ENCODE results near the gene TUBAL3. TPM values are rescaled to one million over a fixed set of nuclear protein-coding genes. Genes with fewer than 3 reads are reported as not detected.

The TUBAL3 gene
- total RNA-seq, 1 experiment from 2014 or later: 0.52 TPM

DNA sequence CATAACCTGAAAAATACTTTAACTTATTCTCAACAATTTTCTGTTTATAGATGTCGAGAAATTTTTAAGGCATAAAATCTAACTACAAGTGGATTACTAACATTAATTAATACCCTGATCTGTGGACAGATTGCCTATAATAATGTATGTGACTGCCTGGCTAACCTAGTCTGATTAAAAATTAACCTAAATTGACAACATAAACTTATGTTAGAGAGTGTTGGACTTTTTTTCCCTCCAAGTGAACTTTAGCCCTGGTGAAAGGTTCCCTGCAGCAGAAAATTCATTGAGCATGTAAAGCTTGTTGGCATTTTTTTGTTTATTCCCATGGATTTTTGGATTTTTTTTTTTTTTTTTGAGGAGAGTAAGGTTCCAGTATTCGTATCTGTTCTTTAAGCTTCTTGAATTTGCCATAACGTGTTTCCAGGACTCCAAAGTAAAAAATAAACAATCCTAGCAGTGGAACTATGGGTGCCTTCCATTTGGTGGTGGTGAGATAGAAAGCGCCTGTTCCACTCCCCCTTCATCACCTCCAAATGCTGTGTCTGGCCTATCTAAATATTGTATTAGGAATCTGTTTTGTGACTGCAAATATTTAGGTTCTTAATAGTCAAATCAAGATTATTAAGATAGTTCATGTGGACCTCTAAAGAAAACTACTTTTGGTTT, 43.8 kb upstream of the TUBAL3 start:
- peak overlapping the region; percentile 93 for H3K4me2 ChIP-seq
- intact Hi-C loops (cut with micrococcal nuclease; ENCODE audit: unreplicated experiment): loop anchor here (2.0 to 5.0 kb wide), 3 partner anchors 236 to 601 kb away; partner anchors contain the start of gene TASOR2
- BruUV-seq (replicated peaks): no TSS peak
- peak overlapping the region; percentile 95 for H3K27ac ChIP-seq
- H3K4me3 ChIP-seq: peak overlapping the region; percentile 91
- H3K27me3 ChIP-seq (ENCODE audit: insufficient read depth, low read depth): no peaks in the 10 kb centered on the region
- ChIA-PET POLR2A (ENCODE audit: unreplicated experiment) (interaction anchor here (0.6 to 0.7 kb wide), 2 partner anchors 297 to 485 kb away, joined by 3 to 9 read pairs; partner anchors contain the start of gene AKR1C1), CTCF (interaction anchor here (0.6 to 1.0 kb wide), 4 partner anchors 30 to 181 kb away, joined by 3 to 4 read pairs (median 4); no protein-coding TSS in a partner anchor)
- peaks cover 32% of the 10 kb centered on the region for H4K20me1 ChIP-seq (ENCODE audit: insufficient read depth)
- H3K9me2 ChIP-seq (ENCODE audit: insufficient read depth): no peaks in the 10 kb centered on the region
- H3K9me3 ChIP-seq (ENCODE audit: insufficient read depth, low read depth): no peaks in the 10 kb centered on the region
- peaks cover 28% of the 10 kb centered on the region for H3K36me3 ChIP-seq (ENCODE audit: low read depth)
- TF ChIP-seq EZH2 (IDR thresholded peaks at IDR 0.05; ENCODE audit: low read depth) (no peak), CTCF (conservative IDR thresholded peaks at IDR 0.05) (no peak)
- peaks cover 39% of the 10 kb centered on the region for H3K4me1 ChIP-seq (replicated peaks; ENCODE audit: insufficient read depth)
- no peak for DNase-seq
- peaks cover 97% of the 10 kb centered on the region for H3K79me2 ChIP-seq (ENCODE audit: low read depth)
- no peak overlapping the region for H2AFZ ChIP-seq
- H3F3A ChIP-seq (ENCODE audit: insufficient read depth, low read depth): peaks cover 51% of the 10 kb centered on the region

GRCh38 chr10:5447611-5448071, 43.0 kb upstream of the TUBAL3 start:
- peaks cover 43% of the 10 kb centered on the region for H3F3A ChIP-seq (ENCODE audit: insufficient read depth, low read depth)
- H3K4me2 ChIP-seq: peak overlapping the region; percentile 93
- H2AFZ ChIP-seq: no peak overlapping the region
- CTCF ChIA-PET: interaction anchor here (0.6 to 1.0 kb wide), 4 partner anchors 30 to 1289 kb away, joined by 3 to 4 read pairs (median 4); no protein-coding TSS in a partner anchor
- TF ChIP-seq CTCF (conservative IDR thresholded peaks at IDR 0.05) (no peak), EZH2 (IDR thresholded peaks at IDR 0.05; ENCODE audit: low read depth) (no peak)
- intact Hi-C loops (cut with micrococcal nuclease; ENCODE audit: unreplicated experiment): loop anchor here (2.0 to 5.0 kb wide), 3 partner anchors 237 to 600 kb away; partner anchors contain the start of gene TASOR2
- peak overlapping the region; percentile 91 for H3K4me3 ChIP-seq
- peaks cover 20% of the 10 kb centered on the region for H3K36me3 ChIP-seq (ENCODE audit: low read depth)
- no peaks in the 10 kb centered on the region for H3K9me2 ChIP-seq (ENCODE audit: insufficient read depth)
- H3K27me3 ChIP-seq (ENCODE audit: insufficient read depth, low read depth): no peaks in the 10 kb centered on the region
- peak overlapping the region; percentile 95 for H3K27ac ChIP-seq
- no peak for DNase-seq
- H3K9me3 ChIP-seq (ENCODE audit: insufficient read depth, low read depth): no peaks in the 10 kb centered on the region
- H4K20me1 ChIP-seq (ENCODE audit: insufficient read depth): peaks cover 32% of the 10 kb centered on the region
- POLR2A ChIA-PET (ENCODE audit: unreplicated experiment): interaction anchor here (0.5 to 0.7 kb wide), 2 partner anchors 102 to 485 kb away, joined by 6 to 9 read pairs; partner anchors contain the start of gene AKR1C1
- H3K4me1 ChIP-seq (replicated peaks; ENCODE audit: insufficient read depth): peaks cover 44% of the 10 kb centered on the region
- no TSS peak for BruUV-seq (replicated peaks)
- peaks cover 97% of the 10 kb centered on the region for H3K79me2 ChIP-seq (ENCODE audit: low read depth)

DNA sequence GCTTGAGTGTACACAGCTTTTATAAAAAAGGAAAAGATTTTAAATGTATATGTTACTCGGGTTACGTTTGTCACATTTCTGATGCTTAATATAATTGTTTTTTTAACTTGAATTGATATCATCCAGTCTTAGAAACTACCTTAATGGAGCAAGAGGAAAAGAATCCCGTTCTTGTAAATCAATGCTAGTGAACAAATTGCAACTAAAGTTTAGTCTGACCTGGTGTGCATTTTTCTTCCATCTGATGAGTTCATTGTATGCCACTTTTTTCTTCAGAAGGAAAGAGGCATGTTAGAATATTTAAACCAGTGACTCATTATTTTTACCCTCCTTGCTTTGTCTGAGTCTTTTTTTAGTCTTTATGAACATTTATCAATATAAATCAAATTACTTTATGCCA, 42.4 kb upstream of the TUBAL3 start:
- no peak overlapping the region for H2AFZ ChIP-seq
- DNase-seq: no peak
- H4K20me1 ChIP-seq (ENCODE audit: insufficient read depth): peaks cover 32% of the 10 kb centered on the region
- peaks cover 44% of the 10 kb centered on the region for H3K4me1 ChIP-seq (replicated peaks; ENCODE audit: insufficient read depth)
- H3F3A ChIP-seq (ENCODE audit: insufficient read depth, low read depth): peaks cover 43% of the 10 kb centered on the region
- H3K4me2 ChIP-seq: peak overlapping the region; percentile 93
- TF ChIP-seq CTCF (conservative IDR thresholded peaks at IDR 0.05) (no peak), EZH2 (IDR thresholded peaks at IDR 0.05; ENCODE audit: low read depth) (no peak)
- no peaks in the 10 kb centered on the region for H3K9me2 ChIP-seq (ENCODE audit: insufficient read depth)
- H3K27me3 ChIP-seq (ENCODE audit: insufficient read depth, low read depth): no peaks in the 10 kb centered on the region
- H3K9me3 ChIP-seq (ENCODE audit: insufficient read depth, low read depth): no peaks in the 10 kb centered on the region
- BruUV-seq (replicated peaks): no TSS peak
- H3K79me2 ChIP-seq (ENCODE audit: low read depth): peaks cover 96% of the 10 kb centered on the region
- peak overlapping the region; percentile 95 for H3K27ac ChIP-seq
- POLR2A ChIA-PET (ENCODE audit: unreplicated experiment): interaction anchor here (0.5 to 1.2 kb wide), 3 partner anchors 41 to 632 kb away, joined by 4 to 6 read pairs (median 6); no protein-coding TSS in a partner anchor
- CTCF ChIA-PET: interaction anchor here (1.5 kb wide), 1 partner anchor 176 kb away, joined by 7 read pairs; no protein-coding TSS in a partner anchor
- intact Hi-C loops (cut with micrococcal nuclease; ENCODE audit: unreplicated experiment): loop anchor here (5.0 kb wide), 2 partner anchors 420 to 600 kb away; no protein-coding TSS in a partner anchor
- H3K4me3 ChIP-seq: peak overlapping the region; percentile 91
- peaks cover 14% of the 10 kb centered on the region; the same call in 1 of the 2 replicates for H3K36me3 ChIP-seq (ENCODE audit: low read depth)
